ENCODE measurements around the gene NFKBIB. TPM values are rescaled to one million over a fixed set of nuclear protein-coding genes. Genes with fewer than 3 reads are reported as not detected.
A peak's percentile ranks its signal among the peaks of the same experiment; 100 is the strongest.
"Not testable (repeated sequence)": the region's sequence is repeated elsewhere in the genome, so short reads cannot be mapped to it uniquely, and the experiment has no call there.

Gene NFKBIB
- total RNA-seq, 1 donor from 2014 or later, result 23.6 TPM

DNA sequence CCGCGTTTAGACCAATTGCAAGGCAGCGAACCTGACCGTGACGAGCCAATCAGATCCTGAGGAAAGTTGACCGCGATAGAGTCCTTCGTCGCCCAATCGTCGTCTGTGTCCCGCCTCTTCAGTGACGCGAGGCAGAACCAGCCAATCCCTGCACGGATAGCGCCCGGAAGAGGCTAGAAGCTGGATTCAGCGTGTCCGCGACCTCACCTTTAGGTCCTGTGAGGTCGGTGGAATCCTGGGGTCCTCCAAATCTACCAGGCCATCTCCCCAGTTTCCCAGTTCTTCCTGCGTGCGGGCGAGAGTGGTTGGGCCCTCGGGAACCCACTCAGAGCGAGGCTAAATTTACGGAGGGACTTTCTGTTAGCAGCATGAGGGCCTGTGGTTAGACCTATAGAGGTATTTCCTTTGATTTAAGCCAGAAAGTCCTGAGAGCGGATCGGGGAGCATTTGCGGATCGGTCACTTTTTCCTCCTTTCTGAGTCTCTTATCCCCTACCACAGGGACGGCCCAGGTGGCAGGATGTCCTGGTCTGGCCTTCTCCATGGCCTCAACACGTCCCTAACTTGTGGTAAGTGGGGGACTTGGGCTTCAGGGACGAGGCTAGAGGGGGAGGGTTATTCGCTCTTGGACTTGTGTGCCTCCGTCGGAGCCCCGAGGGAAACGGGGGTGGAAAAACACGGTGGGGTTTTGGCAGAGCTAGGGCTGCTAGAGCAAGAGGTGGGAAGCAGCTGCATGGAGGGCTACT, 31.2 kb downstream of the NFKBIB start, which contains the start of gene MRPS12:
Gene MRPS12 (plus strand): TSS at position 169 of the 745 bp plus-strand sequence. CDS start 351 bp downstream, at position 520.
- TF ChIP-seq, protein P1, sequence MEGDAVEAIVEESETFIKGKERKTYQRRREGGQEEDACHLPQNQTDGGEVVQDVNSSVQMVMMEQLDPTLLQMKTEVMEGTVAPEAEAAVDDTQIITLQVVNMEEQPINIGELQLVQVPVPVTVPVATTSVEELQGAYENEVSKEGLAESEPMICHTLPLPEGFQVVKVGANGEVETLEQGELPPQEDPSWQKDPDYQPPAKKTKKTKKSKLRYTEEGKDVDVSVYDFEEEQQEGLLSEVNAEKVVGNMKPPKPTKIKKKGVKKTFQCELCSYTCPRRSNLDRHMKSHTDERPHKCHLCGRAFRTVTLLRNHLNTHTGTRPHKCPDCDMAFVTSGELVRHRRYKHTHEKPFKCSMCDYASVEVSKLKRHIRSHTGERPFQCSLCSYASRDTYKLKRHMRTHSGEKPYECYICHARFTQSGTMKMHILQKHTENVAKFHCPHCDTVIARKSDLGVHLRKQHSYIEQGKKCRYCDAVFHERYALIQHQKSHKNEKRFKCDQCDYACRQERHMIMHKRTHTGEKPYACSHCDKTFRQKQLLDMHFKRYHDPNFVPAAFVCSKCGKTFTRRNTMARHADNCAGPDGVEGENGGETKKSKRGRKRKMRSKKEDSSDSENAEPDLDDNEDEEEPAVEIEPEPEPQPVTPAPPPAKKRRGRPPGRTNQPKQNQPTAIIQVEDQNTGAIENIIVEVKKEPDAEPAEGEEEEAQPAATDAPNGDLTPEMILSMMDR (conservative IDR thresholded peaks at IDR 0.05; ENCODE audit: low read depth, low read length), result no peak
- H3K4me3 ChIP-seq (ENCODE audit: low read depth, low read length), result peak within 1 kb of the TSS; percentile 94
- peak; percentile 91 for DNase-seq (ENCODE audit: low read depth)

DNA sequence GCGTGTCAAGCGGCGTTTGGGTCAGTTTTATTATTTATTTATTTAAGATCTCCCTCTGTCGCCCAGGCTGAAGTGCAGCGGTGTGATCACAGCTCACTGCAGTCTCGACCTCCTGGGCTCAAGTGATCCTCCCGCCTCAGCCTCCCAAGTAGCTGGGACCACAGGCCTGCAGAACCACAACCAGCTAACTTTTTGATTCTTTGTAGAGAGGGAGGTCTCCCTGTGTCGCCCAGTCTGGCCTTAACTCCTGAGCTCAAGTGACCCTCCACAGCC, 31.7 kb downstream of the NFKBIB start:
- H3K4me3 ChIP-seq (ENCODE audit: low read depth, low read length), result peak overlapping the region; percentile 94
- TF ChIP-seq, protein P1 (conservative IDR thresholded peaks at IDR 0.05; ENCODE audit: low read depth, low read length), result no peak
- DNase-seq (ENCODE audit: low read depth), result no peak

DNA sequence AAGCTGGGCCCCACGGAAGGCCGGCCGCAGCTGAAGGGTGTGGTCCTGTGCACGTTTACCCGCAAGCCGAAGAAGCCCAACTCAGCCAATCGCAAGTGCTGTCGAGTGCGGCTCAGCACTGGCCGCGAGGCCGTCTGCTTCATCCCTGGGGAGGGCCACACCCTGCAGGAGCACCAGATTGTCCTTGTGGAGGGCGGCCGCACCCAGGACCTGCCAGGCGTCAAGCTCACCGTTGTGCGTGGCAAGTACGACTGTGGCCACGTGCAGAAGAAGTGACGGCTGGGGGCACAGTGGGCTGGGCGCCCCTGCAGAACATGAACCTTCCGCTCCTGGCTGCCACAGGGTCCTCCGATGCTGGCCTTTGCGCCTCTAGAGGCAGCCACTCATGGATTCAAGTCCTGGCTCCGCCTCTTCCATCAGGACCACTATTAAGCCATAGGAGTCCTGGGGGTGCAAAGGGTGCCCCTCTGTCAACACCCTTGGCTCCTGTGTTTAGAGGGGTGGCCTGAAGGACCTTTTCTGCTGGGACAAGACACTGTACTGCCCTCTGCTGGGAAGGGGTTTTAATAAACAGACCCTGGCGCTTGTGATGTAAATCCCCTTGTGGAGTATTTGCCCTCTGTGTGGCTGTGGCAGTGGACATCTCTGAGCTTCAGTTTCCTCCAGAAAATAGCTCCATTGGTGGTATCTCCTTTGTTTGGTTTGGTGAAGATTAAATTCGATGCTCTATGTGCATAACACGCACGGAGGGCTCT, 32.8 kb downstream of the NFKBIB start:
- no peak for DNase-seq (ENCODE audit: low read depth)
- TF ChIP-seq, protein P1 (conservative IDR thresholded peaks at IDR 0.05; ENCODE audit: low read depth, low read length), result peak; percentile 58
- no peak overlapping the region for H3K4me3 ChIP-seq (ENCODE audit: low read depth, low read length)

DNA sequence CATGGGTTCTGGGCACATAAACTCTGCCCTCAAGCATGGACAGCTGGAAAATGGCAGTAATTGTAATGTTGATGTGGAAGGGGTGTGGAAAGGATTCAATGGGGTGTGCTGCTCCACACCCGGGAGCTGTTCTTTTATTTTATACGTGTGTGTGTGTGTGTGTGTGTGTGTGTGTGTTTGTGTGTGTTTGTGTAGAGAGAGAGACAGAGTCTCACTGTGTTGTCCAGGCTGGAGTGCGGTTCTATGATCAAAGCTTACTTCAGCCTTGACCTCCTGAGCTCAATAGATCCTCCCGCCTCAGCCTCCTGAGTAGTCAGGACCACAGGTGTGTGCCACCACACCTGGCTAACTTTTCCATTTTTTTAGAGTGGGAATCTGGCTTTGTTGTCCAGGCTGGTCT, 33.8 kb downstream of the NFKBIB start:
- no peak for DNase-seq (ENCODE audit: low read depth)
- no peak overlapping the region for H3K4me3 ChIP-seq (ENCODE audit: low read depth, low read length)
- TF ChIP-seq, protein P1 (conservative IDR thresholded peaks at IDR 0.05; ENCODE audit: low read depth, low read length), result no peak

DNA sequence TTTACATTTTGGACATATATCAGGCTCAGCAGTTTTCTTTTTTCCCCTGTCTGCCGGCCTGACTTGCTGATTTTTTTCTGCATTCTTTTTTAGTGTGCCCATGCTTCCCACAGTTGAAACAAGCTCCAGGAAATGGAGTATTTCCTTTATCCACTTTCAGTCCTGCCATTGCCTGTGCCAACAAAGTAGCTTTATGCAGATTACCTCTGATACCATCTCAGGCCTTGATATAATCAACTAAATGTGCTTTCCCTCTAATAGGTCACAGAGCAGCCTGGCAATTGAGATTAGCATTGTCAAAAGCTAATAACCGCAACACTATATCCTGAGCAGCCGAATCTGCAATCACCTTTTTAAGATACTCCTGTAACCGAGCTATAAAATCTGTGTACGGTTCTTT, 40.2 kb downstream of the NFKBIB start:
- TF ChIP-seq, protein P1 (conservative IDR thresholded peaks at IDR 0.05; ENCODE audit: low read depth, low read length), result no peak
- no peak for DNase-seq (ENCODE audit: low read depth)
- H3K4me3 ChIP-seq (ENCODE audit: low read depth, low read length), result no peak overlapping the region

DNA sequence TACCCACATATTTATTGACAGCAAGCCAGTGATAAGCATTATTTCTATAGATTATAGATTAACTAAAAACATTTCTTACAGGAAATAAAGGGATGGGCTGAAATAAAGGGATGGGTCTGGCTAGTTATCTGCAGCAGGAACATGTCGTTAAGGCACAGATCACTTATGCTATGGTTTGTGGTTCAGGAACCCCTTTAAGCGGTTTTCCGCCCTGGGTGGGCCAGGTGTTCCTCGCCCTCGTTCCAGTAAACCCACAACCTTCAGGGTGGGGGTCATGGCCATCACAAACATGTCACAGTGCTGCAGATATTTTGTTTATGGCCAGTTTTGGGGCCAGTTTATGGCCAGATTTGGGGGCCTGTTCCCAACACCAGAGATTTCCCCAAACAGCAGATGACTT, 41.7 kb downstream of the NFKBIB start:
- not testable (repeated sequence) for H3K4me3 ChIP-seq (ENCODE audit: low read depth, low read length); DNase-seq (ENCODE audit: low read depth)

DNA sequence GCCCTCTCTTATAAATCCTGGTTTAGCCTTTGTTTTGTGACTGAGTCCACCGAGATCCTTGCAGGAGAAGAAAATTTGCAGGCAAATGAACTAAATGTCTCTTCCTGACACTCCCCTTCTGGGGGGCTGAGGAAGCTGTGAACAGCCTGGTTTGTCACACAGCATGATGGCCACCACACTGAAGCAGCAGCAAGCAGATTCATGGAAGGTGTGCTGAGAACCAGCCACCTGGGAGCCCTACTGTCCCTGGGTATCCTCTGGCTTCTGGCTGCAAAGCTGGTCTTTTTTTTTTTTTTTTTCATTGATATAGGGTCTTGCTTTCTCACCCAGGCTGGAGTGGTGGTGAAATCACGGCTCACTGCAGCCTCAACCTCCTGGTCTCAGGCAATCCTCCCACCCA, 42.2 kb downstream of the NFKBIB start:
- TF ChIP-seq, protein P1 (conservative IDR thresholded peaks at IDR 0.05; ENCODE audit: low read depth, low read length), result no peak
- H3K4me3 ChIP-seq (ENCODE audit: low read depth, low read length), result no peak overlapping the region
- no peak for DNase-seq (ENCODE audit: low read depth)

Data from epithelial cell of proximal tubule (primary cell).